Kidney epithelial cell (primary cell): ENCODE results near the gene KIF13A. TPM values are rescaled to one million over a fixed set of nuclear protein-coding genes. Genes with fewer than 3 reads are reported as not detected.

Experiments
- DNase-seq: peaks from one replicate; pipeline ENCODE4 v3.0.0-alpha.2; 2010; ENCODE audit warnings: low read depth
- H3K27me3 ChIP-seq: 2 replicates; pipeline ENCODE4 v1.6.0; 2011; ENCODE audit warnings: low read length; ENCODE audit not compliant: control insufficient read depth, insufficient read depth
- H3K36me3 ChIP-seq: 2 replicates; pipeline ENCODE4 v1.5.1; 2011; ENCODE audit warnings: low read length; ENCODE audit not compliant: control insufficient read depth, insufficient read depth
- H3K4me3 ChIP-seq: 2 replicates; pipeline ENCODE4 v1.5.1; 2011; ENCODE audit warnings: low read depth, mild to moderate bottlenecking, control low read depth, low read length
- CTCF ChIP-seq: IDR thresholded peaks from 2 replicates; pipeline ENCODE4 v1.5.1; 2011; ENCODE audit warnings: mild to moderate bottlenecking, moderate library complexity, low read length, control low read depth, inconsistent platforms; ENCODE audit not compliant: insufficient read depth, poor library complexity, severe bottlenecking
- total RNA-seq: library from RNA; depleted of rRNA; stranded (reverse); fragments of >200 nt; gene quantifications from 2 replicates; pipeline ENCODE4 v1.2.3, GENCODE V29; 2015

KIF13A gene
- total RNA-seq, 1 donor from 2014 or later: 30.9 TPM

- no peaks in the 10 kb centered on the region for H3K27me3 ChIP-seq
These were observed 28.1 kb downstream of the KIF13A start for GRCh38 chr6:17959302-17959701.

GRCh38 chr6:17957904-17958620 lies 29.4 kb downstream of the KIF13A start:
- DNase-seq: no peak
- no peak for TF ChIP-seq CTCF
- Histone ChIP-seq H3K27me3 (no peaks in the 10 kb centered on the region), H3K36me3 (no peaks in the 10 kb centered on the region), H3K4me3 (no peak overlapping the region)

More at GRCh38 chr6:17959302-17959701, 28.1 kb downstream of the KIF13A start:
- Histone ChIP-seq H3K36me3 (no peaks in the 10 kb centered on the region), H3K4me3 (no peak overlapping the region)
- no peak for DNase-seq
- no peak for TF ChIP-seq CTCF

GRCh38 chr6:17957498-17957897 lies 29.9 kb downstream of the KIF13A start:
- DNase-seq: no peak
- Histone ChIP-seq H3K36me3 (no peaks in the 10 kb centered on the region), H3K4me3 (no peak overlapping the region), H3K27me3 (no peaks in the 10 kb centered on the region)
- no peak for TF ChIP-seq CTCF

GRCh38 chr6:17957086-17957485 lies 30.3 kb downstream of the KIF13A start:
- TF ChIP-seq CTCF: no peak
- no peak for DNase-seq
- H3K36me3 ChIP-seq: no peaks in the 10 kb centered on the region
- H3K27me3 ChIP-seq: no peaks in the 10 kb centered on the region
- no peak overlapping the region for H3K4me3 ChIP-seq

GRCh38 chr6:17950095-17950494 lies 37.3 kb downstream of the KIF13A start:
- no peak for TF ChIP-seq CTCF
- no peaks in the 10 kb centered on the region for H3K27me3 ChIP-seq
- no peak for DNase-seq
- no peaks in the 10 kb centered on the region for H3K36me3 ChIP-seq
- H3K4me3 ChIP-seq: no peak overlapping the region

GRCh38 chr6:17949168-17949567 lies 38.3 kb downstream of the KIF13A start:
- no peak for TF ChIP-seq CTCF
- H3K27me3 ChIP-seq: no peaks in the 10 kb centered on the region
- no peak for DNase-seq
- H3K4me3 ChIP-seq: no peak overlapping the region
- H3K36me3 ChIP-seq: no peaks in the 10 kb centered on the region
